Esophagus (tissue), 2 donors: Measurements from ENCODE around the gene TMCO4. TPM values are rescaled to one million over a fixed set of nuclear protein-coding genes. Genes with fewer than 3 reads are reported as not detected.
A peak's percentile ranks its signal among the peaks of the same experiment; 100 is the strongest.
"Not testable (repeated sequence)": the region's sequence is repeated elsewhere in the genome, so short reads cannot be mapped to it uniquely, and the experiment has no call there.

Source experiments
- H3K27ac ChIP-seq, 2 donors: one replicate each; pipeline ENCODE4 v1.5.1; 2013; ENCODE audit warnings: low read depth in 2 of 2, mild to moderate bottlenecking in 2 of 2, inconsistent platforms in 1 of 2, low read length in 1 of 2, moderate library complexity in 1 of 2
- H3K27me3 ChIP-seq, 2 donors: one replicate each; pipeline ENCODE4 v1.6.1; 2013; ENCODE audit warnings: low read length in 2 of 2, control low read depth in 1 of 2, mild to moderate bottlenecking in 1 of 2; ENCODE audit not compliant: insufficient read depth in 2 of 2, control insufficient read depth in 1 of 2
- H3K36me3 ChIP-seq, 2 donors: one replicate each; pipeline ENCODE4 v1.6.1; 2013; ENCODE audit warnings: low read length in 1 of 2; ENCODE audit not compliant: control insufficient read depth in 2 of 2, insufficient read depth in 2 of 2
- H3K4me1 ChIP-seq, 2 donors: one replicate each; pipeline ENCODE4 v1.6.1; 2013; ENCODE audit warnings: low read length in 1 of 2; ENCODE audit not compliant: control insufficient read depth in 2 of 2, insufficient read depth in 2 of 2
- H3K4me3 ChIP-seq, 2 donors: one replicate each; pipeline ENCODE4 v1.5.1; 2013; ENCODE audit warnings: low read length in 2 of 2, mild to moderate bottlenecking in 2 of 2, low read depth in 1 of 2, moderate library complexity in 1 of 2
- H3K9me3 ChIP-seq, 2 donors: one replicate each; pipeline ENCODE4 v1.6.1; 2013; ENCODE audit warnings: mild to moderate bottlenecking in 2 of 2, low read depth in 1 of 2, low read length in 1 of 2, moderate library complexity in 1 of 2; ENCODE audit not compliant: control insufficient read depth in 2 of 2, insufficient read depth in 1 of 2
- WGBS, 2 donors: extraction: QIAGEN DNeasy Blood & Tissue Kit; methylation state at CpG; one replicate each; pipeline ENCODE4 v1.1.7; 2013; 5-methylcytosine and 5-hydroxymethylcytosine counted together
- polyA plus RNA-seq, 2 donors: library from polyadenylated mRNA; stranded (reverse); fragments of 200-250 nt; gene quantifications; one replicate each; pipeline ENCODE4 v1.2.3, GENCODE V29; 2013
- donor health status: healthy with polysubstance abuse.
- donor health status: Bipolar disorder and iron deficiency.

TMCO4 gene
- polyA plus RNA-seq, 2 donors: 14.2 to 26.2 TPM

DNA sequence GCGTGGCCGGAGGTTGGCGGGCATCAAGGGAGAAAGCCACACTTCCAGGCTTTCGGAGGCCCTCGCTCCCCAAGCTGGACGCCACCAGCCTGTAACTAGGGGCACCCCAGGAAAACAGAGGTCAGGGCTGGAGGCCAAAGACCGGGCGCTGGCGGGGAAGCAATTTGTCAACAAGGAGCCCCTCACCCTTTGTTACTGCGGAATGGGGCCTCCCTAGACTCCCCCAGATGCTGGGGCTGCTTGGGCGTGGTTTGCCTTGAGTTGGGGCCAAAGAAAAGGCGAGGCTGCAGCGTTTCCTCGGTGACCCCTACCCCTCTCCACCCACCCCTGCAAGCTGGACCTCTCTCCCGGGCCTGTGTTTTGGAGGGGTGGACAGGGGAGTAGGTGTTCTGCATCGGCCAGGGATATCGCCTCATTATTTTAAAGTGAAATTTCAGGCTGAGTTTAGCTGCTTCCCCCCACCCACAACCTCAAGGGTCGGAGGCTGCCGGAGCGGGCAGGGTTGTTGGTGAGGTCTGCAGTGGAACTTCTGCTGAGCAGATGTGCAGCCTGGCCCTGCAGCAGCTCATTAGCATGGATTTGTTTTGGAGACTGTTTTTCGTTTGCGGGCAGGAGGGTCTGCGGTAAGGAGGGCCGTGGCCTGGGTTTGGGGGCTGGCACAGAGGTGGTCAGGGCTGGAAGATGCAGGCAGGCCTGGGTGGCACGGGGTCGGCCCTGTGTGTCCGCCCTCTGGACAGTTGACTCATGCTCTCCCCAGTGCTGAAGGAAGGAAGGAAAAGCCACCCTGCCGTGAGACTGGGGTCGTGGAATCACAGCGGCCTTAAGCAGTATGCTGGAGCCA is 154.1 kb downstream of the TMCO4 start:
- H3K4me1 ChIP-seq: peaks cover 8 to 24% of the 10 kb centered on the region in 2 donors
- 15 to 27% methylated on average over 30 of the region's 30 CpGs for WGBS, 2 donors
- H3K9me3 ChIP-seq: no peaks in the 10 kb centered on the region

GRCh38 chr1:19644681-19645410 is 154.9 kb downstream of the TMCO4 start:
- Histone ChIP-seq H3K4me1 (peaks cover 8 to 21% of the 10 kb centered on the region in 2 donors), H3K9me3 (no peaks in the 10 kb centered on the region), H3K27me3 (no peaks in the 10 kb centered on the region), H3K36me3 (no peaks in the 10 kb centered on the region), H3K27ac (peak overlapping the region; percentile 94 to 98), H3K4me3 (peak overlapping the region; percentile 68 to 91)
- 2 to 5% methylated on average over 60 to 71 of the region's 71 CpGs for WGBS, 2 donors

More for the DNA sequence above, 154.1 kb downstream of the TMCO4 start:
- H3K4me3 ChIP-seq: peak overlapping the region; percentile 68 to 91
- H3K27me3 ChIP-seq: no peaks in the 10 kb centered on the region
- no peaks in the 10 kb centered on the region for H3K36me3 ChIP-seq
- peak overlapping the region; percentile 94 to 98 for H3K27ac ChIP-seq

DNA sequence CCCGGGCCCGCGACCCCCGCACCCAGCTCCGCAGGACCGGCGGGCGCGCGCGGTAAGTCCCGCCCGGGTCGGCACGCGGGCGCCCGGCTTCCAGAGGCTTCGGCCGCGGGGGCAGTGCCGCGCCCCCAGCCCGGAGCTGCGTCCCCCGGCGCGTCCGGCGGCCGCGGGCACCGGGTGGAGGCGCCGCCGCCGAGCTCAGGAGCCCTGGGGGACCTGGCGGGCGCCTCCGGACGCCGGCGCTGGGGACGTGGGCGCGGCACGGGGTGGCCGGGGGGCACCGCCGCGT is 155.4 kb downstream of the TMCO4 start:
- Histone ChIP-seq H3K27ac (peak overlapping the region; percentile 94 to 98), H3K36me3 (no peaks in the 10 kb centered on the region), H3K4me3 (peak overlapping the region; percentile 68 to 91), H3K4me1 (peaks cover 8 to 21% of the 10 kb centered on the region in 2 donors), H3K27me3 (no peaks in the 10 kb centered on the region), H3K9me3 (no peaks in the 10 kb centered on the region)
- 1% methylated on average over 48 to 51 of the region's 51 CpGs for WGBS, 2 donors

GRCh38 chr1:19643602-19644394 is 155.9 kb downstream of the TMCO4 start, which contains the start of gene NBL1:
Gene NBL1 (plus strand): TSS chr1:19644311. CDS start chr1:19655031, 10,720 bp downstream.
- H3K36me3 ChIP-seq: no peaks in the 10 kb centered on the region
- H3K27ac ChIP-seq: peak within 1 kb of the TSS; percentile 94 to 98
- H3K4me3 ChIP-seq: peak within 1 kb of the TSS; percentile 68 to 91
- peaks cover 8 to 21% of the 10 kb centered on the region in 2 donors for H3K4me1 ChIP-seq
- H3K9me3 ChIP-seq: no peaks in the 10 kb centered on the region
- 1 to 2% methylated on average over 32 to 90 of the region's 90 CpGs for WGBS, 2 donors
- H3K27me3 ChIP-seq: no peaks in the 10 kb centered on the region

DNA sequence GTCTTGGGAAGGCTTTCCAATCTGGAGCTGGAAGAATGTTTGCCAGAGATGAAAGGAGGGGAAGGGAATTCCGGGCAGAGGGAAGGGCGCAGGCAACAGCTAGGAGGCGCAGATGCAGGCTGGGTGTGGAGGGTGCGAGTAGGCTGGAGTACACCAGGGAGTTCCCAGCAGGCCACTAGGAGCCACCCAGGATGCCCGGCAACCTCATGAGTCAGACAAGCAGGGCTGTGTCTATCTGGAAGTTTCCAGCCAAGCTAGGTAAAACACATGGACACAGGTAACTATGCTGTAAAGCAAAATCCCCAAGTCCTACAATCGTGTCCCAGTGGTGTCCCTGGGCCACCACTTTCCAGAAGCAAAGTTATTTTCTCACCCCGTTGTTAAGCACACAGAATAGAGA is 156.6 kb downstream of the TMCO4 start:
- Histone ChIP-seq H3K9me3 (no peaks in the 10 kb centered on the region), H3K27ac (peak overlapping the region; percentile 94 to 98), H3K4me3 (peak overlapping the region; percentile 68 to 91), H3K27me3 (no peaks in the 10 kb centered on the region), H3K4me1 (peaks cover 5 to 17% of the 10 kb centered on the region in 2 donors), H3K36me3 (no peaks in the 10 kb centered on the region)
- 34 to 50% methylated on average over 7 of the region's 7 CpGs for WGBS, 2 donors

DNA sequence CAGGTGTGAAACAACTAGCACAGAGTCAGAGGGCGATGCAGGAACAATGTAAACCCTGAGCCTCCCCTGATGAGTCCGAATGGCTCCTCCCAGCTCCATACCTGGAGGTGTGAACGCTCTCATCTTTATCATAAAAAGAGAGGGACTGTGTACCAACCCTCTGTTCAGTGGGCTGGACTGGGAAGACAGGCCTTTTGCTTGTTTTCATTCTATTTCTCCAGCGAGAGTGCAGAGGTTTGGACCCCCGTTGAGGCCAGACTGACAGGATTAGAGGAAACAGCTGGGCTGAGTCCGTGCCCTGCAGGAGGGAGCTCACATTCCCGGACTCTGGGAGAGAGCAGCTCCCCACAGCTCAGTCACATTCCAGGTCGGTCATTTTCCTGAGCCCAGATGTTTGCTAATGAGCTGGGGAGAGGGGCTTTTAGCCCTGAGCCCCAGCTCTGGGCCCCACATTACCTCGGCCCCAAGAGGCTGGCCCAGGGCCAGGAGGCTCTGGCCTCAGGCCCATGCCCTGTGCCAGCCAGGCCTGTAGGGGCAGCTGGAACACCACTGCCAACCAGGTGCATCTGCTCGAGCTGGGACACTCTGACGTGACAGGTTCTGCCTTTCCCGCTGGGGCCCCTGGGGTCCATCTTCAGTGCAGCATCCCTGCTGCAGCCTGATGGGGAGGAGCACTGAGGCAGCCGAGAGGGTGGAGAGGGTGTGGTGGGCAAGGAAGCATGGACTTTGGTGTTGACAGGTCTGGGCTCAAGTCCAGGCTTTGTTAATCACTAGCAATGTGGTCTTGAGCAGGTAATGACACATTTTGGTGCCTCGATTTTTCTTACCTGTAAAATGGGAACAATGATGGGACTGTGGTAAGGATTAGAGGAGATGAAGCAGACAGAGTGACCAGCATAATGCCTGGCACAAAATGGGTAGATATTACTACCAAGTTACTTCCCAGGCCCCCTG is 159.1 kb downstream of the TMCO4 start:
- Histone ChIP-seq H3K4me3 (no peak overlapping the region), H3K9me3 (no peaks in the 10 kb centered on the region), H3K27me3 (no peaks in the 10 kb centered on the region), H3K4me1 (peaks cover 2 to 3% of the 10 kb centered on the region in 2 donors), H3K27ac (peak overlapping the region; percentile 70 to 88), H3K36me3 (no peaks in the 10 kb centered on the region)
- WGBS, 2 donors: 28 to 29% methylated on average over 14 of the region's 14 CpGs

DNA sequence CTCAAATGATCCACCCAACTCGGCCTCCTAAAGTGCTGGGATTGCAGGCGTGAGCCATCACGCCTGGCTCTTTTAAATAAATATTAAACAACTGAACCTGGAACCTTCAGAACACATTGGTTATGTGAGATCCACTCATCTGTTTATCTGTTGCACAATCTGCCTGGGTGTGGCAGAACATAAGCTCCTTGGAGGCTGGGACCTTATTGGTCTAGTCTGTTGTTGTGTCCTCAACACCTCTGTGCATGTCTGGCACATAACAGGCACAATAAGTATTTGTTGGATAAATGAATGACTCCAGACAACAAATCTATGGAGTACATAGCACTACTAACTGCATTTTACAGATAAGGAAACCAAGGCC is 159.7 kb downstream of the TMCO4 start:
- H3K4me1 ChIP-seq: peaks cover 0 to 3% of the 10 kb centered on the region in 2 donors
- WGBS, 2 donors: 44 to 51% methylated on average over 3 of the region's 3 CpGs

DNA sequence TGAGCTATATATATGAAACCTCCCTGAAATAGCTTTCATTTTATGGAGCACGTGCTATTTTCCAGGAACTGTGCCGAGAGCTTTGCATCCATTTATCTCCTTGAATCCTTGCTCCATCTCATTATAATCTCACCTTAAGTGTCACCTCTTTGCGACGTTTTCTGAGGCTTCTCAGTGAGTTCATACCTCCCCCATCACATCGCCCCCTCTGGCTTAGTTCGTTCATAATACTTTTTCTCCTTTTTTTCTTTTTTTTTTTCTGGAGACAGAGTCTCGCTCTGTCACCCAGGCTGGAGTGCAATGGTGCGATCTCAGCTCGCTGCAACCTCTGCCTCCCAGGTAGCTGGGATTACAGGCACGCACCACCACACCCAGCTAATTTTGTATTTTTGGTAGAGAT is 160.5 kb downstream of the TMCO4 start:
- not testable (repeated sequence) for H3K27ac ChIP-seq, H3K36me3 ChIP-seq, H3K4me3 ChIP-seq, H3K9me3 ChIP-seq, H3K4me1 ChIP-seq, H3K27me3 ChIP-seq
- WGBS, 2 donors: 76 to 83% methylated on average over 10 of the region's 10 CpGs

More for the DNA sequence above, 159.7 kb downstream of the TMCO4 start:
- Histone ChIP-seq H3K27ac (peak overlapping the region; percentile 70 to 88), H3K9me3 (no peaks in the 10 kb centered on the region), H3K36me3 (no peaks in the 10 kb centered on the region), H3K27me3 (no peaks in the 10 kb centered on the region), H3K4me3 (no peak overlapping the region)
